ENCODE results near the gene TMEM229B. TPM values are rescaled to one million over a fixed set of nuclear protein-coding genes. Genes with fewer than 3 reads are reported as not detected.

The TMEM229B gene
- total RNA-seq, 1 donor from 2014 or later, result 9.8 TPM

- no peak for DNase-seq (ENCODE audit: extremely low spot score in 2 of 2)
- Histone ChIP-seq H3K9me3 (no peaks in the 10 kb centered on the region), H3K36me3 (no peaks in the 10 kb centered on the region), H3K4me3 (no peak overlapping the region), H3K4me1 (no peaks in the 10 kb centered on the region), H3K27me3 (no peaks in the 10 kb centered on the region), H3K27ac (no peak overlapping the region)
- TF ChIP-seq CTCF (IDR thresholded peaks at IDR 0.05), result no peak
- no peak for TF ChIP-seq POLR2AphosphoS5 (IDR thresholded peaks at IDR 0.05; ENCODE audit: insufficient read depth in 1 of 2, low read depth in 1 of 2)
- TF ChIP-seq POLR2A (IDR thresholded peaks at IDR 0.05), result no peak
- intact Hi-C loops (cut with DNase I), result no loop called here
Observed at GRCh38 chr14:67474366-67474765, 14.2 kb downstream of the TMEM229B start.

DNA sequence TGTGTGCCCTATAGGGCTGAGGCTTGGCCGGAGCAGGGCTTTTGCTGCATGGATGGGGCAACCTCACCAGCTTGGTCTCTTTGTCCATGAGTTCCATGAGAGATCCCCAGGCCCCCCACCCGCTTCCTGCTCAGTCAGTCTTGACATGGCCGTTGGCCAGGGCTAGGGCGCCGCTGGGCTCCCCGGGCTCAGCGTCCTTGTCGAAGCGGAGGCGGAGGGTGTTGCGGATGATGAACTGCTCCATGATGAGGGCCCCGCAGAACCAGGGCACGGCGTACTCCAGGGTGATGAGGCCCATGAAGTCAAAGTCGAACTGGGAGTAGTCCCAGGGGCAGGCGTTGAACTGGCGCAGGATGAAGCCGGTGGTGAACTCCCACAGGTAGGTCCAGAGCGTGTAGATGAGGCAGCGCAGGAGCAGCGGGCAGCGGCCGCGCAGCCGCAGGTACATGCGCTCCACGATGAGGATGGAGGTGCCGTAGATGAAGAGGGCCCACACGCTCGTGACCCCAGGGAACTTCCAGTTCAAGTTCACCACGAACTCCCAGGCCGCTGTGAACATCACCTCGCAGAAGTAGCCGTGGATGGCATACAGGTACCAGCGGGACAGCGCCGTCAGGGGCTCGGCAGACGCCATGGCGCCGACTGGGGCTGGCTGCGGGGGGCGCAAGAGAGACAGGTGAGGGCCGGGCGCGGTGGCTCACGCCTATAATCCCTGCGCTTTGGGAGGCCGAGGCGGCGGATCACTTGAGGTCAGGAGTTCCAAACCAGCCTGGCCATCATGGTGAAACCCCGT lies 15.0 kb downstream of the TMEM229B start:
- Histone ChIP-seq H3K27ac (no peak overlapping the region), H3K27me3 (no peaks in the 10 kb centered on the region), H3K9me3 (no peaks in the 10 kb centered on the region), H3K36me3 (no peaks in the 10 kb centered on the region), H3K4me1 (no peaks in the 10 kb centered on the region), H3K4me3 (no peak overlapping the region)
- TF ChIP-seq POLR2A (IDR thresholded peaks at IDR 0.05) (no peak), POLR2AphosphoS5 (IDR thresholded peaks at IDR 0.05; ENCODE audit: insufficient read depth in 1 of 2, low read depth in 1 of 2) (no peak), CTCF (IDR thresholded peaks at IDR 0.05) (no peak)
- intact Hi-C loops (cut with DNase I), result no loop called here
- no peak for DNase-seq (ENCODE audit: extremely low spot score in 2 of 2)

DNA sequence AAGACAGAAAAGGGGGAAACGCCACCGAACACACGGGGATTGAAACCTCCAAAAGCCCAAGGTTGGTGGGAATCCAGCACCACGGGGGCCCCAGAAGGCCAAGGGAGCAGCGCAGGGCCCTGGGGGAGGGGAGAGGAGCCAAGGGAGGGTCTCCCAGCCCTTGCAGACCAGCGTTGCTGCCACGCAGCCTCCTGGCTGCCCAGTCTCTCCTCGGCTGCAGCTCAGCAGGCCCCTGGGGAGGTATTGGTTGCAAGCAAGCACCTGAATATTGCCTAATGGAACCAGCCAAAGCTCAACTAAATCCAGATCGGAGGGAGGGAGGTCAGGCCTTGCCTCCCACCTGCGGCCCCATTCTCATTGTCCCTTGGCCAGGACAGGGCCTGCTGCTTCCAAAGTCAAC lies 15.8 kb downstream of the TMEM229B start:
- intact Hi-C loops (cut with DNase I), result no loop called here
- Histone ChIP-seq H3K27me3 (no peaks in the 10 kb centered on the region), H3K36me3 (no peaks in the 10 kb centered on the region), H3K27ac (no peak overlapping the region), H3K4me3 (no peak overlapping the region), H3K4me1 (no peaks in the 10 kb centered on the region), H3K9me3 (no peaks in the 10 kb centered on the region)
- no peak for TF ChIP-seq POLR2AphosphoS5 (IDR thresholded peaks at IDR 0.05; ENCODE audit: insufficient read depth in 1 of 2, low read depth in 1 of 2)
- TF ChIP-seq CTCF (IDR thresholded peaks at IDR 0.05), result no peak
- no peak for TF ChIP-seq POLR2A (IDR thresholded peaks at IDR 0.05)
- DNase-seq (ENCODE audit: extremely low spot score in 2 of 2), result no peak

- TF ChIP-seq POLR2A (IDR thresholded peaks at IDR 0.05) (no peak), CTCF (IDR thresholded peaks at IDR 0.05) (no peak), POLR2AphosphoS5 (IDR thresholded peaks at IDR 0.05; ENCODE audit: insufficient read depth in 1 of 2, low read depth in 1 of 2) (no peak)
- no peaks in the 10 kb centered on the region for H3K9me3 ChIP-seq
- H3K4me1 ChIP-seq, result no peaks in the 10 kb centered on the region
- H3K36me3 ChIP-seq, result no peaks in the 10 kb centered on the region
- H3K27me3 ChIP-seq, result no peaks in the 10 kb centered on the region
- DNase-seq (ENCODE audit: extremely low spot score in 2 of 2), result no peak
- no peak overlapping the region for H3K4me3 ChIP-seq
- H3K27ac ChIP-seq, result no peak overlapping the region
- intact Hi-C loops (cut with DNase I), result no loop called here
Observed at GRCh38 chr14:67469954-67470353, 18.6 kb downstream of the TMEM229B start.

DNA sequence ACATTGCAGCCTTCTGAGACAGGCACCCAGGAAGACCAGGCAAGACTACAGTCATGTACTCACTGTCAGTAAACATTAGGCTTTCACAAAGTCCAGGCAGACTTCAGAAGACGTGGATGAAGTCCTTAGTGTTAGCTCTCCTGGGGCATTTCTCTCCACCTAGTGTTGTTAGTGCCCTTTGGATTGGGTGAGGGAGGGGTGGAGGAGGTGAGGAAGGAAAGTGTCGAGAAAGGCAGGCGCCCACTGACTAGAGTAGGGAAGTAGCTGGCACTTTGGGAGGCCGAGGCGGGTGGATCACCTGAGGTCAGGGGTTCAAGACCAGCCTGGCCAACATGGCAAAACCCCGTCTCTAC lies 20.2 kb downstream of the TMEM229B start:
- intact Hi-C loops (cut with DNase I), result no loop called here
- no peaks in the 10 kb centered on the region for H3K36me3 ChIP-seq
- DNase-seq (ENCODE audit: extremely low spot score in 2 of 2), result no peak
- no peaks in the 10 kb centered on the region for H3K27me3 ChIP-seq
- H3K9me3 ChIP-seq, result no peaks in the 10 kb centered on the region
- no peak overlapping the region for H3K27ac ChIP-seq
- no peaks in the 10 kb centered on the region for H3K4me1 ChIP-seq
- TF ChIP-seq CTCF (IDR thresholded peaks at IDR 0.05) (no peak), POLR2AphosphoS5 (IDR thresholded peaks at IDR 0.05; ENCODE audit: insufficient read depth in 1 of 2, low read depth in 1 of 2) (no peak), POLR2A (IDR thresholded peaks at IDR 0.05) (no peak)
- no peak overlapping the region for H3K4me3 ChIP-seq

Measured in vagina (tissue), 2 donors.